ENCODE measurements around the gene SLC66A2. TPM values are rescaled to one million over a fixed set of nuclear protein-coding genes. Genes with fewer than 3 reads are reported as not detected.

The SLC66A2 gene
- total and polyA plus RNA-seq, 12 donors = 5.1 to 47.8 (median 32.9) TPM

GRCh38 chr18:79982736-79983135 is 31.3 kb upstream of the SLC66A2 start:
- H3K4me1 ChIP-seq (replicated peaks in 1 of 2) = peaks cover 9 to 31% of the 10 kb centered on the region in 2 donors
- no peak overlapping the region for H3K27ac ChIP-seq
- no peak for TF ChIP-seq CTCF (IDR thresholded peaks at IDR 0.05)
- no peak for TF ChIP-seq POLR2A (IDR thresholded peaks at IDR 0.05)
- no peaks in the 10 kb centered on the region for H3K27me3 ChIP-seq
- peak in 2 of 7 donors; percentile 28 to 48 for DNase-seq
- no peak overlapping the region for H3K4me3 ChIP-seq
- intact Hi-C loops (cut with DNase I) = no loop called here
- WGBS, 4 donors = 70 to 89% (median 82%) methylated on average over 6 of the region's 6 CpGs
- H3K9me3 ChIP-seq (replicated peaks in 1 of 3) = no peaks in the 10 kb centered on the region
- no peaks in the 10 kb centered on the region for H3K36me3 ChIP-seq (replicated peaks in 1 of 2)

GRCh38 chr18:79980585-79980984 is 29.1 kb upstream of the SLC66A2 start:
- no peaks in the 10 kb centered on the region for H3K27me3 ChIP-seq
- H3K4me1 ChIP-seq (replicated peaks in 1 of 2) = peaks cover 0 to 15% of the 10 kb centered on the region in 2 donors
- H3K36me3 ChIP-seq (replicated peaks in 1 of 2) = peaks cover 0 to 8% of the 10 kb centered on the region in 2 donors
- DNase-seq = no peak
- no peak overlapping the region for H3K4me3 ChIP-seq
- H3K9me3 ChIP-seq (replicated peaks in 1 of 3) = no peaks in the 10 kb centered on the region
- intact Hi-C loops (cut with DNase I) = no loop called here
- no peak overlapping the region for H3K27ac ChIP-seq
- 87 to 92% (median 91%) methylated on average over 13 of the region's 13 CpGs for WGBS, 4 donors
- TF ChIP-seq POLR2A (IDR thresholded peaks at IDR 0.05) (no peak), CTCF (IDR thresholded peaks at IDR 0.05) (no peak)

- no peak overlapping the region for H3K4me3 ChIP-seq
- H3K36me3 ChIP-seq (replicated peaks in 1 of 2) = peaks cover 0 to 12% of the 10 kb centered on the region in 2 donors
- TF ChIP-seq POLR2A (IDR thresholded peaks at IDR 0.05) (no peak), CTCF (IDR thresholded peaks at IDR 0.05) (no peak)
- 94 to 97% (median 96%) methylated on average over 5 of the region's 5 CpGs for WGBS, 4 donors
- no peak for DNase-seq
- intact Hi-C loops (cut with DNase I) = no loop called here
- H3K27me3 ChIP-seq = no peaks in the 10 kb centered on the region
- peaks cover 0 to 8% of the 10 kb centered on the region in 2 donors for H3K4me1 ChIP-seq (replicated peaks in 1 of 2)
- no peak overlapping the region for H3K27ac ChIP-seq
- H3K9me3 ChIP-seq (replicated peaks in 1 of 3) = no peaks in the 10 kb centered on the region
Measured at GRCh38 chr18:79979843-79980242, 28.4 kb upstream of the SLC66A2 start.

GRCh38 chr18:79975985-79976680 is 24.7 kb upstream of the SLC66A2 start:
- intact Hi-C loops (cut with DNase I) = no loop called here
- H3K27ac ChIP-seq = peak overlapping the region in 1 of 5 donors; percentile 13
- peak in 2 of 7 donors; percentile 35 to 53 for DNase-seq
- no peak overlapping the region for H3K4me3 ChIP-seq
- H3K4me1 ChIP-seq (replicated peaks in 1 of 2) = peaks cover 0 to 4% of the 10 kb centered on the region in 2 donors
- H3K36me3 ChIP-seq (replicated peaks in 1 of 2) = peaks cover 0 to 29% of the 10 kb centered on the region in 2 donors
- TF ChIP-seq POLR2A (IDR thresholded peaks at IDR 0.05) = no peak
- no peak for TF ChIP-seq CTCF (IDR thresholded peaks at IDR 0.05)
- no peaks in the 10 kb centered on the region for H3K9me3 ChIP-seq (replicated peaks in 1 of 3)
- 79 to 90% (median 85%) methylated on average over 11 to 14 of the region's 14 CpGs for WGBS, 4 donors
- no peaks in the 10 kb centered on the region for H3K27me3 ChIP-seq

Data from adrenal gland (tissue), 12 donors.